Omental fat pad (tissue), 4 donors: ENCODE data around the gene PYHIN1. TPM values are rescaled to one million over a fixed set of nuclear protein-coding genes. Genes with fewer than 3 reads are reported as not detected.

Source experiments
- ATAC-seq: fragments of 150-250 bp; one replicate; pipeline ENCODE4 v1.9.1; 2016; ENCODE audit warnings: mild to moderate bottlenecking, moderate library complexity; ENCODE audit not compliant: low FRiP score
- DNase-seq: peaks from one replicate; pipeline ENCODE4 v3.0.0-alpha.2; 2019; ENCODE audit warnings: low spot score
- CTCF ChIP-seq, 3 donors: fragments of 450-650 bp; IDR thresholded peaks; one replicate each; pipeline ENCODE4 v1.5.1; 2016 to 2017; ENCODE audit warnings: antibody characterized with exemption in 3 of 3, mild to moderate bottlenecking in 3 of 3, moderate library complexity in 2 of 3
- total RNA-seq, 4 donors: library from RNA; depleted of rRNA; stranded (reverse); fragments of >200 nt; gene quantifications; one replicate each; pipeline ENCODE4 v1.1.0, GENCODE V29; 2016

Gene PYHIN1
- total RNA-seq, 4 donors from 2014 or later = 2.3 to 7.4 (median 3.9) TPM

GRCh38 chr1:158932171-158932570 is 819 bp downstream of the PYHIN1 start:
- DNase-seq (no peak), ATAC-seq (no peak)
- TF ChIP-seq CTCF (IDR thresholded peaks at IDR 0.05) = no peak

GRCh38 chr1:158933621-158934020 is 2.3 kb downstream of the PYHIN1 start:
- no peak for ATAC-seq
- no peak for DNase-seq
- no peak for TF ChIP-seq CTCF (IDR thresholded peaks at IDR 0.05)

- DNase-seq (no peak), ATAC-seq (no peak)
- TF ChIP-seq CTCF (IDR thresholded peaks at IDR 0.05) = no peak
Measured at GRCh38 chr1:158939180-158939579, 7.8 kb downstream of the PYHIN1 start.

- ATAC-seq (no peak), DNase-seq (no peak)
- TF ChIP-seq CTCF (IDR thresholded peaks at IDR 0.05) = no peak
Measured at GRCh38 chr1:158941317-158941716, 10.0 kb downstream of the PYHIN1 start.

GRCh38 chr1:158942490-158942889 is 11.1 kb downstream of the PYHIN1 start:
- ATAC-seq (no peak), DNase-seq (no peak)
- TF ChIP-seq CTCF (IDR thresholded peaks at IDR 0.05) = no peak

- DNase-seq (no peak), ATAC-seq (no peak)
- no peak for TF ChIP-seq CTCF (IDR thresholded peaks at IDR 0.05)
Measured at GRCh38 chr1:158943059-158943458, 11.7 kb downstream of the PYHIN1 start.

GRCh38 chr1:158945061-158945460 is 13.7 kb downstream of the PYHIN1 start:
- TF ChIP-seq CTCF (IDR thresholded peaks at IDR 0.05) = no peak
- no peak for ATAC-seq
- DNase-seq = no peak
